Liver (tissue), 9 donors: ENCODE data around the gene C1orf21. TPM values are rescaled to one million over a fixed set of nuclear protein-coding genes. Genes with fewer than 3 reads are reported as not detected.

Experiments
- DNase-seq: peaks from one replicate; pipeline ENCODE4 v3.0.0-alpha.2; 2017; ENCODE audit warnings: low spot score
- H3K27ac ChIP-seq, 2 donors: one replicate each; pipeline ENCODE4 v1.7.0; 2013; ENCODE audit warnings: inconsistent platforms in 2 of 2, low read length in 2 of 2, control low read depth in 1 of 2, low read depth in 1 of 2, mild to moderate bottlenecking in 1 of 2
- H3K27me3 ChIP-seq, 4 donors: one replicate each; pipeline versions ENCODE4 v1.6.1 to v1.7.0; 2013; ENCODE audit warnings: low read length in 3 of 4, inconsistent platforms in 1 of 4, mild to moderate bottlenecking in 1 of 4, moderate library complexity in 1 of 4; ENCODE audit not compliant: control insufficient read depth in 4 of 4, insufficient read depth in 4 of 4
- H3K36me3 ChIP-seq, 4 donors: one replicate each; pipeline versions ENCODE4 v1.6.1 to v1.7.0; 2013; ENCODE audit warnings: low read length in 3 of 4, mild to moderate bottlenecking in 3 of 4, low read depth in 1 of 4, moderate library complexity in 1 of 4; ENCODE audit not compliant: control insufficient read depth in 4 of 4, insufficient read depth in 3 of 4
- H3K4me1 ChIP-seq, 4 donors: one replicate each; pipeline versions ENCODE4 v1.6.1 to v1.7.0; 2013; ENCODE audit warnings: low read length in 3 of 4, mild to moderate bottlenecking in 3 of 4, moderate library complexity in 1 of 4; ENCODE audit not compliant: control insufficient read depth in 4 of 4, insufficient read depth in 4 of 4
- H3K4me3 ChIP-seq, 3 donors: one replicate each; pipeline versions ENCODE4 v1.6.1 to v1.7.0; 2013; ENCODE audit warnings: low read length in 3 of 3, control low read depth in 1 of 3, low read depth in 1 of 3, mild to moderate bottlenecking in 1 of 3
- H3K9ac ChIP-seq, 2 donors: one replicate each; pipeline ENCODE4 v1.7.0; 2013; ENCODE audit warnings: low read length in 2 of 2, mild to moderate bottlenecking in 2 of 2, moderate library complexity in 2 of 2, control low read depth in 1 of 2, low read depth in 1 of 2
- H3K9me3 ChIP-seq, 4 donors: one replicate each; pipeline versions ENCODE4 v1.6.1 to v1.7.0; 2013; ENCODE audit warnings: low read length in 3 of 4; ENCODE audit not compliant: control insufficient read depth in 4 of 4
- ATF3 ChIP-seq: IDR thresholded peaks from 2 replicates; pipeline ENCODE4 v1.6.1; 2016; ENCODE audit warnings: antibody characterized with exemption
- CTCF ChIP-seq: fragments of 150-350 bp; IDR thresholded peaks from 2 replicates; pipeline ENCODE4 v1.5.1; 2017; ENCODE audit warnings: improper control_type of control experiment, low read depth, low read length; ENCODE audit not compliant: missing input control
- EGR1 ChIP-seq, 2 donors: IDR thresholded peaks; 2 replicates each; pipeline ENCODE4 v1.6.1; 2016 to 2018; ENCODE audit warnings: antibody characterized with exemption in 2 of 2, low read depth in 2 of 2
- FOXA2 ChIP-seq: IDR thresholded peaks from 2 replicates; pipeline ENCODE4 v1.6.1; 2016; ENCODE audit warnings: antibody characterized with exemption
- GABPA ChIP-seq, 2 donors: IDR thresholded peaks in 1 of 2; conservative IDR thresholded peaks in 1 of 2; 2 replicates each; pipeline ENCODE4 v1.6.1; 2016; ENCODE audit warnings: antibody characterized with exemption in 2 of 2, mild to moderate bottlenecking in 1 of 2, moderate library complexity in 1 of 2
- HNF4A ChIP-seq, 2 donors: conservative IDR thresholded peaks; 2 replicates each; pipeline ENCODE4 v1.6.1; 2016; ENCODE audit warnings: antibody characterized with exemption in 2 of 2, mild to moderate bottlenecking in 2 of 2
- HNF4G ChIP-seq: IDR thresholded peaks from 2 replicates; pipeline ENCODE4 v1.6.1; 2016; ENCODE audit warnings: antibody characterized with exemption
- JUND ChIP-seq, 2 donors: IDR thresholded peaks; 2 replicates each; pipeline ENCODE4 v1.6.1; 2016; ENCODE audit warnings: antibody characterized with exemption in 2 of 2
- MAX ChIP-seq: IDR thresholded peaks from 2 replicates; pipeline ENCODE4 v1.6.1; 2016; ENCODE audit warnings: antibody characterized with exemption
- NR2F2 ChIP-seq: IDR thresholded peaks from 2 replicates; pipeline ENCODE4 v1.6.1; 2016; ENCODE audit warnings: antibody characterized with exemption
- RAD21 ChIP-seq, 2 donors: IDR thresholded peaks; 2 replicates each; pipeline ENCODE4 v1.6.1; 2016; ENCODE audit warnings: antibody characterized with exemption in 2 of 2, mild to moderate bottlenecking in 2 of 2
- REST ChIP-seq: IDR thresholded peaks from 2 replicates; pipeline ENCODE4 v1.6.1; 2016; ENCODE audit warnings: antibody characterized with exemption, mild to moderate bottlenecking
- RXRA ChIP-seq, 2 donors: IDR thresholded peaks; 2 replicates each; pipeline ENCODE4 v1.6.1; 2017 to 2018; ENCODE audit warnings: antibody characterized with exemption in 2 of 2, mild to moderate bottlenecking in 1 of 2
- SP1 ChIP-seq: IDR thresholded peaks from 2 replicates; pipeline ENCODE4 v1.6.1; 2018; ENCODE audit warnings: antibody characterized with exemption, mild to moderate bottlenecking
- TAF1 ChIP-seq: conservative IDR thresholded peaks from 2 replicates; pipeline ENCODE4 v1.6.1; 2016; ENCODE audit warnings: antibody characterized with exemption, mild to moderate bottlenecking
- YY1 ChIP-seq: IDR thresholded peaks from 2 replicates; pipeline ENCODE4 v1.6.1; 2016; ENCODE audit warnings: antibody characterized with exemption, mild to moderate bottlenecking
- ZBTB33 ChIP-seq: IDR thresholded peaks from 2 replicates; pipeline ENCODE4 v1.6.1; 2016; ENCODE audit warnings: antibody characterized with exemption
- WGBS: extraction: QIAGEN DNeasy Blood & Tissue Kit; methylation state at CpG from one replicate; pipeline ENCODE4 v1.1.7; 2013; 5-methylcytosine and 5-hydroxymethylcytosine counted together
- polyA plus RNA-seq, 2 donors: library from polyadenylated mRNA; stranded (reverse) in 1 of 2; unstranded in 1 of 2; fragments of 200-250 nt in 1 of 2; fragments of >200 nt in 1 of 2; fragmentation: Nextera tagmentation in 1 of 2; extraction: Ambion mirVana in 1 of 2; gene quantifications; one replicate each; pipeline versions ENCODE4 v1.2.1 to v1.2.3, GENCODE V29; 2013 to 2015
- total RNA-seq, 2 donors: library from RNA; depleted of rRNA; stranded (reverse); fragments of >200 nt; gene quantifications; one replicate each; pipeline ENCODE4 v1.2.3, GENCODE V29; 2014
- donor health status: healthy.
- donor health status: healthy.
- donor health status: healthy.
- donor health status: healthy.
- donor health status: healthy.

Gene C1orf21
- total and polyA plus RNA-seq, 4 donors: 2.3 to 21.3 (median 13.4) TPM

GRCh38 chr1:184641894-184642293 lies 255.1 kb downstream of the C1orf21 start:
- H3K4me3 ChIP-seq: no peak overlapping the region
- H3K9ac ChIP-seq: no peak overlapping the region
- no peak for DNase-seq
- H3K36me3 ChIP-seq: no peaks in the 10 kb centered on the region
- WGBS: 59% methylated on average over 2 of the region's 2 CpGs
- no peak overlapping the region for H3K27ac ChIP-seq
- peaks cover 0 to 6% (median 0%) of the 10 kb centered on the region in 4 donors for H3K4me1 ChIP-seq
- TF ChIP-seq EGR1 (IDR thresholded peaks at IDR 0.05; ENCODE audit: low read depth in 2 of 2) (no peak), CTCF (no peak), RXRA (IDR thresholded peaks at IDR 0.05) (no peak), HNF4A (conservative IDR thresholded peaks at IDR 0.05) (no peak), REST (no peak), ATF3 (no peak), NR2F2 (no peak), RAD21 (IDR thresholded peaks at IDR 0.05) (no peak), TAF1 (no peak), MAX (no peak), YY1 (no peak), ZBTB33 (no peak), JUND (IDR thresholded peaks at IDR 0.05) (no peak), SP1 (no peak), FOXA2 (no peak), GABPA (IDR thresholded peaks at IDR 0.05 in 1 of 2, conservative IDR thresholded peaks at IDR 0.05 in 1 of 2) (no peak), HNF4G (no peak)
- no peaks in the 10 kb centered on the region for H3K27me3 ChIP-seq
- no peaks in the 10 kb centered on the region for H3K9me3 ChIP-seq

- 64% methylated on average over 1 of the region's 1 CpG for WGBS
- H3K27ac ChIP-seq: no peak overlapping the region
- H3K9ac ChIP-seq: no peak overlapping the region
- no peaks in the 10 kb centered on the region for H3K36me3 ChIP-seq
- no peak overlapping the region for H3K4me3 ChIP-seq
- no peaks in the 10 kb centered on the region for H3K9me3 ChIP-seq
- H3K27me3 ChIP-seq: no peaks in the 10 kb centered on the region
- DNase-seq: no peak
- no peak for TF ChIP-seq NR2F2
- TF ChIP-seq GABPA (IDR thresholded peaks at IDR 0.05 in 1 of 2, conservative IDR thresholded peaks at IDR 0.05 in 1 of 2): no peak
- no peak for TF ChIP-seq CTCF
- no peak for TF ChIP-seq HNF4G
- H3K4me1 ChIP-seq: peaks cover 0 to 6% (median 0%) of the 10 kb centered on the region in 4 donors
These were observed 256.8 kb downstream of the C1orf21 start for GRCh38 chr1:184643661-184644060.
